Esophagus muscularis mucosa (tissue), 3 donors: ENCODE data around the gene FRAS1.

Source experiments
- EP300 ChIP-seq: sonication (generic); formaldehyde crosslinking; IDR thresholded peaks from one replicate; pipeline ENCODE4 v1.6.1; 2017; ENCODE audit warnings: antibody characterized with exemption
- TF ChIP-seq, protein P1 (sequence below), 3 experiments: fragments of 200-600 bp in 2 of 3; fragments of 450-650 bp in 1 of 3; sonication (generic) in 2 of 3; IDR thresholded peaks; one replicate each; pipeline ENCODE4 v1.5.1; 2017 to 2019; ENCODE audit warnings: antibody characterized with exemption in 3 of 3, mild to moderate bottlenecking in 2 of 3, moderate library complexity in 1 of 3

DNA sequence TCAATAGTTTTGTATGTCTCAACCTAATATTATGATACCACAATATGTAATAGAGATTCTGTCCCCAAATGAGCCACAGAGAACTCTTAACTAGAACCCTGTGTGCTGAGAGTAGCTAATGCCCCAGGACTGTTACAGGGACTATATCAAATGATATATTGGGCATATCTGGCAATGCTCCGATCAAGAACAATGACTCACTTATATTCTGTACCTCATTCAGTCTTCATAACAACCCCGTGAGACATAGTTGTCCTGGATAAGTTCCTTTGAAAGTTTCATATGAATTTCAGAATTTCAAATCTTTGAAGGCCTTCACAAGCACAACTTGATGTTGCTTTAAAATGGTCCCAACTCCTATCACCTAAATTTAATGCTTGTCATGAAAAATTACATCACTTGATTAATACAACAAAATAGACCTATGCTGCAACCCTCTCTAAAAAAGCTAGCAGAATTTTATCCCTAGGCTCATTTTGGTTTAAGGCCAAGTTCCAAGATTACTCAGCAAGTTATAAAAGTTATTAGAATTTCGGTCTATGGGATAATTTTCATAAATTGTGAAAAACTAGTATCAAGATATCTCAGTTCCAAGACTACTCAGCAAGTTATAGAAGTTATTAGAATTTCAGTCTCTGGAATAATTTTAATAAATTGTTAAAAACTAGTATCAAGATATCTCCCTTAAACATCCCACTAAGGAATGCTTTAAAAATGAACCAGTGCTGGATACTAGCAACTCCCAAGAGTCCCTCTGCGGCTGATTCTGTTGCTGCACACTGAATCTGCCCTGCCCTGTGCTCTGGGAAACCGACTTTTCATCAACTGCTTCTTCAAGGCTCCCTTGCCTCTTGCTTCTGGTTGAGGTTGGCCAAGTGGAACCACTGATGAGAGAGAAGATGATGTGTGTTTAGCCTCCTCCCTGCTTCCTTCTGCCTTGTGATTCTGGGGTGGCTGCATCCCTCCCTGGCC, 488.4 kb downstream of the FRAS1 start:
- TF ChIP-seq EP300, result no peak
- TF ChIP-seq, protein P1, sequence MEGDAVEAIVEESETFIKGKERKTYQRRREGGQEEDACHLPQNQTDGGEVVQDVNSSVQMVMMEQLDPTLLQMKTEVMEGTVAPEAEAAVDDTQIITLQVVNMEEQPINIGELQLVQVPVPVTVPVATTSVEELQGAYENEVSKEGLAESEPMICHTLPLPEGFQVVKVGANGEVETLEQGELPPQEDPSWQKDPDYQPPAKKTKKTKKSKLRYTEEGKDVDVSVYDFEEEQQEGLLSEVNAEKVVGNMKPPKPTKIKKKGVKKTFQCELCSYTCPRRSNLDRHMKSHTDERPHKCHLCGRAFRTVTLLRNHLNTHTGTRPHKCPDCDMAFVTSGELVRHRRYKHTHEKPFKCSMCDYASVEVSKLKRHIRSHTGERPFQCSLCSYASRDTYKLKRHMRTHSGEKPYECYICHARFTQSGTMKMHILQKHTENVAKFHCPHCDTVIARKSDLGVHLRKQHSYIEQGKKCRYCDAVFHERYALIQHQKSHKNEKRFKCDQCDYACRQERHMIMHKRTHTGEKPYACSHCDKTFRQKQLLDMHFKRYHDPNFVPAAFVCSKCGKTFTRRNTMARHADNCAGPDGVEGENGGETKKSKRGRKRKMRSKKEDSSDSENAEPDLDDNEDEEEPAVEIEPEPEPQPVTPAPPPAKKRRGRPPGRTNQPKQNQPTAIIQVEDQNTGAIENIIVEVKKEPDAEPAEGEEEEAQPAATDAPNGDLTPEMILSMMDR (IDR thresholded peaks at IDR 0.05), result no peak
